SK-MEL-5 (cell line): Measurements from ENCODE around the gene PPP1CB. TPM values are rescaled to one million over a fixed set of nuclear protein-coding genes. Genes with fewer than 3 reads are reported as not detected.

Experiments used
- DNase-seq: peaks from one replicate; pipeline ENCODE4 v3.0.0-alpha.2; 2016; ENCODE audit warnings: low read depth, low spot score
- in situ Hi-C: cut with HindIII; loops from 2 replicates; pipeline ENCODE4 v1.10.0; 2016; ENCODE audit warnings: low sequenced_read_pairs, high pct_unique_total_duplicates, low pct_unique_long_range_greater_than_20kb
- total RNA-seq: library from RNA; depleted of rRNA; stranded (reverse); fragments of >200 nt; shearing (Covaris generic); gene quantifications from 2 replicates; pipeline ENCODE4 v1.2.3, GENCODE V29; 2014; rRNA removed

Gene PPP1CB
- total RNA-seq, 1 experiment from 2014 or later = 226 TPM

- in situ Hi-C loops = no loop called here
- peak; percentile 75 for DNase-seq
These were observed 69.8 kb downstream of the PPP1CB start for GRCh38 chr2:28821295-28821958.

GRCh38 chr2:28822036-28822435, 70.4 kb downstream of the PPP1CB start:
- in situ Hi-C loops = no loop called here
- no peak for DNase-seq

GRCh38 chr2:28824207-28824606, 72.6 kb downstream of the PPP1CB start:
- in situ Hi-C loops = no loop called here
- DNase-seq = no peak

- in situ Hi-C loops = no loop called here
- no peak for DNase-seq
These were observed 73.2 kb downstream of the PPP1CB start for GRCh38 chr2:28824870-28825269.

GRCh38 chr2:28828382-28828781, 76.8 kb downstream of the PPP1CB start:
- in situ Hi-C loops = no loop called here
- DNase-seq = no peak

GRCh38 chr2:28833740-28834470, 82.3 kb downstream of the PPP1CB start:
- DNase-seq = no peak
- in situ Hi-C loops = no loop called here

- in situ Hi-C loops = no loop called here
- no peak for DNase-seq
These were observed 84.2 kb downstream of the PPP1CB start for GRCh38 chr2:28835781-28836180.

- DNase-seq = no peak
- in situ Hi-C loops = no loop called here
These were observed 87.3 kb downstream of the PPP1CB start for GRCh38 chr2:28838971-28839370.

GRCh38 chr2:28842042-28842441, 90.4 kb downstream of the PPP1CB start:
- DNase-seq = no peak
- in situ Hi-C loops = no loop called here

Other genes starting within 250 kb of the PPP1CB start
- 0.88 and 1.2 TPM in 2 replicates for gene SPDYA, start 59.0 kb downstream of the PPP1CB start, total RNA-seq
- gene TRMT61B, start 118.5 kb downstream of the PPP1CB start, total RNA-seq = 28.1 and 33.7 TPM in 2 replicates
- gene WDR43, start 142.8 kb downstream of the PPP1CB start, total RNA-seq = 211 and 233 TPM in 2 replicates
- gene TOGARAM2, start 229.5 kb downstream of the PPP1CB start, total RNA-seq = under 0.01 TPM in 1 of 2 replicates, not detected in the other